Cardiac muscle cell (in vitro differentiated cells and primary cell): ENCODE measurements around the gene BTBD7. TPM values are rescaled to one million over a fixed set of nuclear protein-coding genes. Genes with fewer than 3 reads are reported as not detected.

Experiments used
- DNase-seq, 2 donors: peaks; one replicate each; pipeline versions ENCODE4 v3.0.0 to v3.0.0-alpha.2; 2010 to 2017; ENCODE audit warnings: low read depth in 1 of 2, low spot score in 1 of 2
- H3K27ac ChIP-seq: fragments of 200-600 bp; sonication (generic); 2 replicates; pipeline ENCODE4 v1.5.1; 2016
- H3K27me3 ChIP-seq: fragments of 200-600 bp; sonication (generic); 2 replicates; pipeline ENCODE4 v1.6.0; 2016; ENCODE audit warnings: control low read depth
- H3K36me3 ChIP-seq: fragments of 200-600 bp; sonication (generic); 2 replicates; pipeline ENCODE4 v1.5.1; 2016; ENCODE audit warnings: control low read depth
- H3K4me1 ChIP-seq: fragments of 200-600 bp; sonication (generic); 2 replicates; pipeline ENCODE4 v1.8.1; 2017; ENCODE audit warnings: low read depth, mild to moderate bottlenecking, mixed run types
- H3K4me3 ChIP-seq: fragments of 200-600 bp; sonication (generic); 2 replicates; pipeline ENCODE4 v1.5.1; 2016; ENCODE audit warnings: mild to moderate bottlenecking
- H3K9me3 ChIP-seq: fragments of 200-600 bp; sonication (generic); 2 replicates; pipeline ENCODE4 v1.5.1; 2017; ENCODE audit warnings: low read depth, mild to moderate bottlenecking, control low read depth
- CTCF ChIP-seq: IDR thresholded peaks from 2 replicates; pipeline ENCODE4 v1.5.1; 2012; ENCODE audit warnings: low read depth, mild to moderate bottlenecking, low read length
- polyA plus RNA-seq: library from polyadenylated mRNA; unstranded; fragments of >200 nt; fragmentation: Nextera tagmentation; extraction: Ambion mirVana; gene quantifications from 2 replicates; pipeline ENCODE4 v1.2.1, GENCODE V29; 2016
- total RNA-seq: library from RNA; depleted of rRNA; stranded (reverse); fragments of >200 nt; gene quantifications from 2 replicates; pipeline ENCODE4 v1.2.3, GENCODE V29; 2016

The BTBD7 gene
- total and polyA plus RNA-seq, 2 experiments from 2014 or later, result 19.4 to 21.7 TPM

- H3K4me3 ChIP-seq, result no peak overlapping the region
- no peak for TF ChIP-seq CTCF
- H3K4me1 ChIP-seq, result no peaks in the 10 kb centered on the region
- no peaks in the 10 kb centered on the region for H3K36me3 ChIP-seq
- no peak for DNase-seq
- no peaks in the 10 kb centered on the region for H3K27me3 ChIP-seq
- no peak overlapping the region for H3K27ac ChIP-seq
- no peaks in the 10 kb centered on the region for H3K9me3 ChIP-seq
Measured at GRCh38 chr14:93200553-93200952, 132.3 kb downstream of the BTBD7 start.

- no peaks in the 10 kb centered on the region for H3K4me1 ChIP-seq
Measured at GRCh38 chr14:93199031-93199430, 133.8 kb downstream of the BTBD7 start.

GRCh38 chr14:93195316-93195999 lies 137.4 kb downstream of the BTBD7 start:
- Histone ChIP-seq H3K9me3 (no peaks in the 10 kb centered on the region), H3K27me3 (no peaks in the 10 kb centered on the region), H3K4me3 (no peak overlapping the region), H3K36me3 (no peaks in the 10 kb centered on the region), H3K4me1 (no peaks in the 10 kb centered on the region), H3K27ac (peak overlapping the region; percentile 12)
- TF ChIP-seq CTCF, result no peak
- no peak for DNase-seq

More at GRCh38 chr14:93199031-93199430, 133.8 kb downstream of the BTBD7 start:
- H3K27me3 ChIP-seq, result no peaks in the 10 kb centered on the region
- no peaks in the 10 kb centered on the region for H3K36me3 ChIP-seq
- H3K9me3 ChIP-seq, result no peaks in the 10 kb centered on the region
- TF ChIP-seq CTCF, result no peak
- no peak overlapping the region for H3K27ac ChIP-seq
- H3K4me3 ChIP-seq, result no peak overlapping the region
- no peak for DNase-seq

Other genes starting within 250 kb of the BTBD7 start
- 38.7 and 42.9 TPM in 2 replicates for gene ITPK1, start 217.1 kb downstream of the BTBD7 start, total RNA-seq
- gene ITPK1, start 217.1 kb downstream of the BTBD7 start, polyA plus RNA-seq, result 33.0 and 39.4 TPM in 2 replicates
- 85.5 and 99.6 TPM in 2 replicates for gene MOAP1, start 148.1 kb downstream of the BTBD7 start, total RNA-seq
- gene MOAP1, start 148.1 kb downstream of the BTBD7 start, polyA plus RNA-seq, result 93.2 and 107 TPM in 2 replicates
- 7.5 and 10.5 TPM in 2 replicates for gene LYSET, start 147.7 kb downstream of the BTBD7 start, total RNA-seq
- gene LYSET, start 147.7 kb downstream of the BTBD7 start, polyA plus RNA-seq, result 42.3 and 48.9 TPM in 2 replicates
- 9.2 and 18.1 TPM in 2 replicates for gene GON7, start 126.0 kb downstream of the BTBD7 start, total RNA-seq
- gene GON7, start 126.0 kb downstream of the BTBD7 start, polyA plus RNA-seq, result 22.2 and 24.6 TPM in 2 replicates
- gene UBR7, start 125.8 kb downstream of the BTBD7 start, total RNA-seq, result 24.6 and 27.2 TPM in 2 replicates
- gene UBR7, start 125.8 kb downstream of the BTBD7 start, polyA plus RNA-seq, result 29.1 and 31.9 TPM in 2 replicates
- gene COX8C, start 14.1 kb upstream of the BTBD7 start, total RNA-seq, result not detected in 2 replicates
- gene COX8C, start 14.1 kb upstream of the BTBD7 start, polyA plus RNA-seq, result 0.56 and 1.2 TPM in 2 replicates
- gene UNC79, start 97.9 kb upstream of the BTBD7 start, total RNA-seq, result 1.7 and 6.5 TPM in 2 replicates
- 1.5 and 3.0 TPM in 2 replicates for gene UNC79, start 97.9 kb upstream of the BTBD7 start, polyA plus RNA-seq